Brain microvascular endothelial cell (primary cell): ENCODE measurements around the gene IRF4.

Experiments
- DNase-seq: peaks from one replicate; pipeline ENCODE4 v3.0.0-alpha.2; 2020
- H3K27ac ChIP-seq: fragments of 250-450 bp; sonication (Bioruptor Pico); 2 replicates; pipeline ENCODE4 v1.5.1; 2020; ENCODE audit warnings: mild to moderate bottlenecking, moderate library complexity
- H3K27me3 ChIP-seq: fragments of 250-450 bp; sonication (Bioruptor Pico); replicated peaks from 2 replicates; pipeline ENCODE4 v1.5.1; 2020; ENCODE audit warnings: mild to moderate bottlenecking
- H3K36me3 ChIP-seq: fragments of 250-450 bp; sonication (Bioruptor Pico); replicated peaks from 2 replicates; pipeline ENCODE4 v1.5.1; 2020; ENCODE audit warnings: mild to moderate bottlenecking
- H3K4me3 ChIP-seq: 2 replicates; pipeline ENCODE4 v1.5.1; 2011; ENCODE audit warnings: low read depth, mild to moderate bottlenecking, control low read depth, low read length, moderate library complexity
- CTCF ChIP-seq: IDR thresholded peaks from 2 replicates; pipeline ENCODE4 v1.5.1; 2011; ENCODE audit warnings: low read depth, mild to moderate bottlenecking, moderate library complexity, low read length, control low read depth, inconsistent platforms; ENCODE audit errors: missing control alignments
- in situ Hi-C: cut with HindIII; loops from 2 replicates; pipeline ENCODE4 v1.10.0; 2017; ENCODE audit warnings: low sequenced_read_pairs, low pct_ligation_motif_present

The IRF4 gene

GRCh38 chr6:362924-363249, 28.7 kb upstream of the IRF4 start:
- DNase-seq, result no peak

GRCh38 chr6:363291-363690, 28.3 kb upstream of the IRF4 start:
- no peak for TF ChIP-seq CTCF
- H3K4me3 ChIP-seq, result no peak overlapping the region
- H3K27ac ChIP-seq, result no peak overlapping the region
- in situ Hi-C loops, result no loop called here
- H3K27me3 ChIP-seq, result peaks cover 2% of the 10 kb centered on the region
- DNase-seq, result no peak
- H3K36me3 ChIP-seq, result no peaks in the 10 kb centered on the region

More at GRCh38 chr6:362924-363249, 28.7 kb upstream of the IRF4 start:
- no peaks in the 10 kb centered on the region for H3K36me3 ChIP-seq
- no peak for TF ChIP-seq CTCF
- no peak overlapping the region for H3K4me3 ChIP-seq
- H3K27ac ChIP-seq, result no peak overlapping the region
- H3K27me3 ChIP-seq, result peaks cover 2% of the 10 kb centered on the region
- in situ Hi-C loops, result no loop called here

- no peak overlapping the region for H3K27ac ChIP-seq
- TF ChIP-seq CTCF, result no peak
- H3K27me3 ChIP-seq, result peaks cover 2% of the 10 kb centered on the region
- in situ Hi-C loops, result no loop called here
- no peak overlapping the region for H3K4me3 ChIP-seq
- DNase-seq, result no peak
- no peaks in the 10 kb centered on the region for H3K36me3 ChIP-seq
Measured at GRCh38 chr6:363909-364308, 27.6 kb upstream of the IRF4 start.

- H3K27me3 ChIP-seq, result peaks cover 2% of the 10 kb centered on the region
- no peak for DNase-seq
- no peaks in the 10 kb centered on the region for H3K36me3 ChIP-seq
- no peak for TF ChIP-seq CTCF
- no peak overlapping the region for H3K4me3 ChIP-seq
- in situ Hi-C loops, result no loop called here
- no peak overlapping the region for H3K27ac ChIP-seq
Measured at GRCh38 chr6:364609-365540, 26.7 kb upstream of the IRF4 start.

GRCh38 chr6:365835-366234, 25.7 kb upstream of the IRF4 start:
- no peak for DNase-seq
- no peaks in the 10 kb centered on the region for H3K36me3 ChIP-seq
- H3K27me3 ChIP-seq, result peaks cover 2% of the 10 kb centered on the region
- H3K27ac ChIP-seq, result no peak overlapping the region
- H3K4me3 ChIP-seq, result no peak overlapping the region
- in situ Hi-C loops, result no loop called here
- TF ChIP-seq CTCF, result no peak
